CD1c-positive myeloid dendritic cell (primary cell): ENCODE measurements around the gene PTPRT.

Source experiments
- DNase-seq: peaks from one replicate; pipeline ENCODE4 v3.0.0-alpha.2; 2016; ENCODE audit errors: extremely low spot score

Gene PTPRT

GRCh38 chr20:42795111-42795695 lies 394.5 kb downstream of the PTPRT start:
- no peak for DNase-seq

GRCh38 chr20:42792052-42792451 lies 397.7 kb downstream of the PTPRT start:
- DNase-seq = no peak

GRCh38 chr20:42790111-42790510 lies 399.6 kb downstream of the PTPRT start:
- DNase-seq = no peak

GRCh38 chr20:42788707-42789106 lies 401.0 kb downstream of the PTPRT start:
- DNase-seq = no peak

- no peak for DNase-seq
These were observed 404.7 kb downstream of the PTPRT start for GRCh38 chr20:42785041-42785440.

GRCh38 chr20:42779216-42779615 lies 410.5 kb downstream of the PTPRT start:
- DNase-seq = no peak

GRCh38 chr20:42775866-42776265 lies 413.8 kb downstream of the PTPRT start:
- no peak for DNase-seq

GRCh38 chr20:42775037-42775436 lies 414.7 kb downstream of the PTPRT start:
- DNase-seq = no peak

- DNase-seq = no peak
These were observed 426.7 kb downstream of the PTPRT start for GRCh38 chr20:42763015-42763414.

GRCh38 chr20:42756991-42757390 lies 432.7 kb downstream of the PTPRT start:
- no peak for DNase-seq

- DNase-seq = no peak
These were observed 435.0 kb downstream of the PTPRT start for GRCh38 chr20:42754706-42755105.

GRCh38 chr20:42752620-42753019 lies 437.1 kb downstream of the PTPRT start:
- DNase-seq = no peak

GRCh38 chr20:42749556-42749955 lies 440.1 kb downstream of the PTPRT start:
- DNase-seq = no peak

- DNase-seq = no peak
These were observed 441.8 kb downstream of the PTPRT start for GRCh38 chr20:42747765-42748411.

GRCh38 chr20:42744756-42745465 lies 444.8 kb downstream of the PTPRT start:
- no peak for DNase-seq

GRCh38 chr20:42742926-42743325 lies 446.8 kb downstream of the PTPRT start:
- no peak for DNase-seq

- no peak for DNase-seq
These were observed 447.8 kb downstream of the PTPRT start for GRCh38 chr20:42741906-42742305.

- no peak for DNase-seq
These were observed 449.4 kb downstream of the PTPRT start for GRCh38 chr20:42740226-42740870.

GRCh38 chr20:42739683-42740082 lies 450.0 kb downstream of the PTPRT start:
- DNase-seq = no peak

GRCh38 chr20:42735539-42735938 lies 454.2 kb downstream of the PTPRT start:
- no peak for DNase-seq

- no peak for DNase-seq
These were observed 454.9 kb downstream of the PTPRT start for GRCh38 chr20:42734660-42735368.

- no peak for DNase-seq
These were observed 467.8 kb downstream of the PTPRT start for GRCh38 chr20:42721923-42722322.
